Measurements from ENCODE around the gene VIPR1.

DNA sequence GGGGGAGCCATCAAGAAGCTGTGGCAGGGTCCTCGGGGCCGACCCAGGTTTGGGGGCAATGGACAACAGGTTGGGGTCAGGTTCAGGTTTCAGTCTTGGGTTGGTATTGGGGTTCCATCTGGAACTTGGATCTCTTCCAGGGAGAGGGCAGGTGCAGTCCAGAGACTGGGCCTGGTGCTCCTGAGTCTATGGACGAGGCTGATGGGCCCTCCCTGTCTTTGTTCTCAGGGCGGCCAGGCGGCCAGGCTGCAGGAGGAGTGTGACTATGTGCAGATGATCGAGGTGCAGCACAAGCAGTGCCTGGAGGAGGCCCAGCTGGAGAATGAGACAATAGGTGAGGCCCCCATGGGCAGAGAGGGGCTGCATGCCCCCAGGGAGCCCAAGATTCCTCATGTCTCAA is 11.1 kb downstream of the VIPR1 start:
- TF ChIP-seq, protein P1, sequence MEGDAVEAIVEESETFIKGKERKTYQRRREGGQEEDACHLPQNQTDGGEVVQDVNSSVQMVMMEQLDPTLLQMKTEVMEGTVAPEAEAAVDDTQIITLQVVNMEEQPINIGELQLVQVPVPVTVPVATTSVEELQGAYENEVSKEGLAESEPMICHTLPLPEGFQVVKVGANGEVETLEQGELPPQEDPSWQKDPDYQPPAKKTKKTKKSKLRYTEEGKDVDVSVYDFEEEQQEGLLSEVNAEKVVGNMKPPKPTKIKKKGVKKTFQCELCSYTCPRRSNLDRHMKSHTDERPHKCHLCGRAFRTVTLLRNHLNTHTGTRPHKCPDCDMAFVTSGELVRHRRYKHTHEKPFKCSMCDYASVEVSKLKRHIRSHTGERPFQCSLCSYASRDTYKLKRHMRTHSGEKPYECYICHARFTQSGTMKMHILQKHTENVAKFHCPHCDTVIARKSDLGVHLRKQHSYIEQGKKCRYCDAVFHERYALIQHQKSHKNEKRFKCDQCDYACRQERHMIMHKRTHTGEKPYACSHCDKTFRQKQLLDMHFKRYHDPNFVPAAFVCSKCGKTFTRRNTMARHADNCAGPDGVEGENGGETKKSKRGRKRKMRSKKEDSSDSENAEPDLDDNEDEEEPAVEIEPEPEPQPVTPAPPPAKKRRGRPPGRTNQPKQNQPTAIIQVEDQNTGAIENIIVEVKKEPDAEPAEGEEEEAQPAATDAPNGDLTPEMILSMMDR (IDR thresholded peaks at IDR 0.05; ENCODE audit: insufficient read depth, low read length): no peak
- no peak for TF ChIP-seq GABPA (IDR thresholded peaks at IDR 0.05; ENCODE audit: low read depth)
- TF ChIP-seq, protein P2, sequence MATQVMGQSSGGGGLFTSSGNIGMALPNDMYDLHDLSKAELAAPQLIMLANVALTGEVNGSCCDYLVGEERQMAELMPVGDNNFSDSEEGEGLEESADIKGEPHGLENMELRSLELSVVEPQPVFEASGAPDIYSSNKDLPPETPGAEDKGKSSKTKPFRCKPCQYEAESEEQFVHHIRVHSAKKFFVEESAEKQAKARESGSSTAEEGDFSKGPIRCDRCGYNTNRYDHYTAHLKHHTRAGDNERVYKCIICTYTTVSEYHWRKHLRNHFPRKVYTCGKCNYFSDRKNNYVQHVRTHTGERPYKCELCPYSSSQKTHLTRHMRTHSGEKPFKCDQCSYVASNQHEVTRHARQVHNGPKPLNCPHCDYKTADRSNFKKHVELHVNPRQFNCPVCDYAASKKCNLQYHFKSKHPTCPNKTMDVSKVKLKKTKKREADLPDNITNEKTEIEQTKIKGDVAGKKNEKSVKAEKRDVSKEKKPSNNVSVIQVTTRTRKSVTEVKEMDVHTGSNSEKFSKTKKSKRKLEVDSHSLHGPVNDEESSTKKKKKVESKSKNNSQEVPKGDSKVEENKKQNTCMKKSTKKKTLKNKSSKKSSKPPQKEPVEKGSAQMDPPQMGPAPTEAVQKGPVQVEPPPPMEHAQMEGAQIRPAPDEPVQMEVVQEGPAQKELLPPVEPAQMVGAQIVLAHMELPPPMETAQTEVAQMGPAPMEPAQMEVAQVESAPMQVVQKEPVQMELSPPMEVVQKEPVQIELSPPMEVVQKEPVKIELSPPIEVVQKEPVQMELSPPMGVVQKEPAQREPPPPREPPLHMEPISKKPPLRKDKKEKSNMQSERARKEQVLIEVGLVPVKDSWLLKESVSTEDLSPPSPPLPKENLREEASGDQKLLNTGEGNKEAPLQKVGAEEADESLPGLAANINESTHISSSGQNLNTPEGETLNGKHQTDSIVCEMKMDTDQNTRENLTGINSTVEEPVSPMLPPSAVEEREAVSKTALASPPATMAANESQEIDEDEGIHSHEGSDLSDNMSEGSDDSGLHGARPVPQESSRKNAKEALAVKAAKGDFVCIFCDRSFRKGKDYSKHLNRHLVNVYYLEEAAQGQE (IDR thresholded peaks at IDR 0.05; ENCODE audit: insufficient replicate concordance, low read depth): no peak
